GM12878 (cell line): Measurements from ENCODE around the gene ARVCF. TPM values are rescaled to one million over a fixed set of nuclear protein-coding genes. Genes with fewer than 3 reads are reported as not detected.

Source experiments
- CBX5 ChIP-seq: sonication (generic); IDR thresholded peaks from 2 replicates; pipeline ENCODE4 v1.6.1; 2016; ENCODE audit warnings: low read depth, moderate library complexity, mild to moderate bottlenecking, inconsistent platforms
- NFYA ChIP-seq: IDR thresholded peaks from 2 replicates; pipeline ENCODE4 v1.6.1; 2011; ENCODE audit warnings: low read depth, mild to moderate bottlenecking, low read length, improper control_type of control experiment, borderline replicate concordance
- SKIL ChIP-seq: fragments of 450-650 bp; IDR thresholded peaks from 2 replicates; pipeline ENCODE4 v1.6.1; 2017; ENCODE audit warnings: mild to moderate bottlenecking, low read depth, inconsistent platforms; ENCODE audit not compliant: poor library complexity, severe bottlenecking
- ZBED1 ChIP-seq: IDR thresholded peaks from 2 replicates; pipeline ENCODE4 v1.6.1; 2016; ENCODE audit warnings: borderline replicate concordance
- polyA plus RNA-seq, 11 experiments: library from polyadenylated mRNA; depleted of rRNA in 4 of 11; unstranded in 6 of 11; stranded (reverse) in 5 of 11; fragments of >200 nt; fragmentation: Nextera tagmentation in 4 of 11; fragmentation: Illumina TruSeq in 1 of 11; extraction: Ambion mirVana in 4 of 11; extraction: Trizol in 1 of 11; gene quantifications; 1 replicate in 1 of 11; 2 replicates in 10 of 11; pipeline versions ENCODE4 v1.2.1 to v1.2.3, GENCODE V29; 2011 to 2016; ENCODE audit warnings: inconsistent platforms in 2 of 11, missing spikeins in 2 of 11, low read depth in 1 of 11
- total RNA-seq, 4 experiments: library from RNA; depleted of rRNA in 3 of 4; stranded (reverse); fragments of >200 nt in 3 of 4; fragmentation: Illumina TruSeq in 1 of 4; extraction: Trizol in 1 of 4; gene quantifications; 2 replicates each; pipeline versions ENCODE4 v1.2.1 to v1.2.3, GENCODE V29; 2013 to 2021
- TF ChIP-seq, protein P1 (sequence below): fragments of 450-650 bp; IDR thresholded peaks from 2 replicates; pipeline ENCODE4 v1.6.1; 2017; ENCODE audit warnings: mild to moderate bottlenecking, moderate library complexity
- TF ChIP-seq, protein P2 (sequence below), 3 experiments: IDR thresholded peaks in 2 of 3; conservative IDR thresholded peaks in 1 of 3; 2 replicates each; pipeline ENCODE4 v1.5.1; 2011; ENCODE audit warnings: low read depth in 3 of 3, low read length in 3 of 3, mild to moderate bottlenecking in 3 of 3, control low read depth in 2 of 3, moderate library complexity in 2 of 3, inconsistent platforms in 1 of 3, mixed read lengths in 1 of 3; ENCODE audit not compliant: control insufficient read depth in 2 of 3, insufficient read depth in 1 of 3; ENCODE audit errors: extremely low read depth in 1 of 3

ARVCF gene
- total and polyA plus RNA-seq, 10 of the 15 experiments (the other 5 are each of a cell fraction or from before 2014, with no cell fraction given), result 0.13 to 1.9 (median 1.0) TPM; not detected in 2

- TF ChIP-seq, protein P1, sequence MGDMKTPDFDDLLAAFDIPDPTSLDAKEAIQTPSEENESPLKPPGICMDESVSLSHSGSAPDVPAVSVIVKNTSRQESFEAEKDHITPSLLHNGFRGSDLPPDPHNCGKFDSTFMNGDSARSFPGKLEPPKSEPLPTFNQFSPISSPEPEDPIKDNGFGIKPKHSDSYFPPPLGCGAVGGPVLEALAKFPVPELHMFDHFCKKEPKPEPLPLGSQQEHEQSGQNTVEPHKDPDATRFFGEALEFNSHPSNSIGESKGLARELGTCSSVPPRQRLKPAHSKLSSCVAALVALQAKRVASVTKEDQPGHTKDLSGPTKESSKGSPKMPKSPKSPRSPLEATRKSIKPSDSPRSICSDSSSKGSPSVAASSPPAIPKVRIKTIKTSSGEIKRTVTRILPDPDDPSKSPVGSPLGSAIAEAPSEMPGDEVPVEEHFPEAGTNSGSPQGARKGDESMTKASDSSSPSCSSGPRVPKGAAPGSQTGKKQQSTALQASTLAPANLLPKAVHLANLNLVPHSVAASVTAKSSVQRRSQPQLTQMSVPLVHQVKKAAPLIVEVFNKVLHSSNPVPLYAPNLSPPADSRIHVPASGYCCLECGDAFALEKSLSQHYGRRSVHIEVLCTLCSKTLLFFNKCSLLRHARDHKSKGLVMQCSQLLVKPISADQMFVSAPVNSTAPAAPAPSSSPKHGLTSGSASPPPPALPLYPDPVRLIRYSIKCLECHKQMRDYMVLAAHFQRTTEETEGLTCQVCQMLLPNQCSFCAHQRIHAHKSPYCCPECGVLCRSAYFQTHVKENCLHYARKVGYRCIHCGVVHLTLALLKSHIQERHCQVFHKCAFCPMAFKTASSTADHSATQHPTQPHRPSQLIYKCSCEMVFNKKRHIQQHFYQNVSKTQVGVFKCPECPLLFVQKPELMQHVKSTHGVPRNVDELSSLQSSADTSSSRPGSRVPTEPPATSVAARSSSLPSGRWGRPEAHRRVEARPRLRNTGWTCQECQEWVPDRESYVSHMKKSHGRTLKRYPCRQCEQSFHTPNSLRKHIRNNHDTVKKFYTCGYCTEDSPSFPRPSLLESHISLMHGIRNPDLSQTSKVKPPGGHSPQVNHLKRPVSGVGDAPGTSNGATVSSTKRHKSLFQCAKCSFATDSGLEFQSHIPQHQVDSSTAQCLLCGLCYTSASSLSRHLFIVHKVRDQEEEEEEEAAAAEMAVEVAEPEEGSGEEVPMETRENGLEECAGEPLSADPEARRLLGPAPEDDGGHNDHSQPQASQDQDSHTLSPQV, result no peak
- TF ChIP-seq, protein P2, sequence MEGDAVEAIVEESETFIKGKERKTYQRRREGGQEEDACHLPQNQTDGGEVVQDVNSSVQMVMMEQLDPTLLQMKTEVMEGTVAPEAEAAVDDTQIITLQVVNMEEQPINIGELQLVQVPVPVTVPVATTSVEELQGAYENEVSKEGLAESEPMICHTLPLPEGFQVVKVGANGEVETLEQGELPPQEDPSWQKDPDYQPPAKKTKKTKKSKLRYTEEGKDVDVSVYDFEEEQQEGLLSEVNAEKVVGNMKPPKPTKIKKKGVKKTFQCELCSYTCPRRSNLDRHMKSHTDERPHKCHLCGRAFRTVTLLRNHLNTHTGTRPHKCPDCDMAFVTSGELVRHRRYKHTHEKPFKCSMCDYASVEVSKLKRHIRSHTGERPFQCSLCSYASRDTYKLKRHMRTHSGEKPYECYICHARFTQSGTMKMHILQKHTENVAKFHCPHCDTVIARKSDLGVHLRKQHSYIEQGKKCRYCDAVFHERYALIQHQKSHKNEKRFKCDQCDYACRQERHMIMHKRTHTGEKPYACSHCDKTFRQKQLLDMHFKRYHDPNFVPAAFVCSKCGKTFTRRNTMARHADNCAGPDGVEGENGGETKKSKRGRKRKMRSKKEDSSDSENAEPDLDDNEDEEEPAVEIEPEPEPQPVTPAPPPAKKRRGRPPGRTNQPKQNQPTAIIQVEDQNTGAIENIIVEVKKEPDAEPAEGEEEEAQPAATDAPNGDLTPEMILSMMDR (IDR thresholded peaks at IDR 0.05 in 2 of 3, conservative IDR thresholded peaks at IDR 0.05 in 1 of 3; ENCODE audit: control insufficient read depth in 2 of 3, extremely low read depth in 1 of 3, insufficient read depth in 1 of 3, low read depth in 3 of 3, low read length in 3 of 3), result no peak
- no peak for TF ChIP-seq NFYA
- TF ChIP-seq ZBED1, result no peak
- TF ChIP-seq CBX5, result no peak
- TF ChIP-seq SKIL, result no peak
- TF ChIP-seq, all 136 proteins: peak for 0
Measured at GRCh38 chr22:20044495-20045151, 28.0 kb upstream of the ARVCF start (continued).
